Esophagus muscularis mucosa (tissue), 4 donors: ENCODE measurements around the gene CACFD1.

Source experiments
- CTCF ChIP-seq, 3 experiments: fragments of 200-600 bp in 2 of 3; fragments of 450-650 bp in 1 of 3; sonication (generic) in 2 of 3; IDR thresholded peaks; one replicate each; pipeline ENCODE4 v1.5.1; 2017 to 2019; ENCODE audit warnings: antibody characterized with exemption in 3 of 3, mild to moderate bottlenecking in 2 of 3, moderate library complexity in 1 of 3
- EP300 ChIP-seq: sonication (generic); formaldehyde crosslinking; IDR thresholded peaks from one replicate; pipeline ENCODE4 v1.6.1; 2017; ENCODE audit warnings: antibody characterized with exemption
- POLR2A ChIP-seq: fragments of 450-650 bp; IDR thresholded peaks from one replicate; pipeline ENCODE4 v1.6.1; 2017; ENCODE audit warnings: antibody characterized with exemption, moderate library complexity, mild to moderate bottlenecking, low read depth
- POLR2AphosphoS5 ChIP-seq, 2 donors: sonication (generic); formaldehyde crosslinking; IDR thresholded peaks; one replicate each; pipeline ENCODE4 v1.6.1; 2017; ENCODE audit warnings: antibody characterized with exemption in 2 of 2

GRCh38 chr9:133426011-133426410 is 33.8 kb upstream of the CACFD1 start:
- TF ChIP-seq CTCF (IDR thresholded peaks at IDR 0.05): no peak
- TF ChIP-seq POLR2AphosphoS5 (IDR thresholded peaks at IDR 0.05): no peak
- no peak for TF ChIP-seq EP300
- no peak for TF ChIP-seq POLR2A
